Measurements from ENCODE around the gene FAH. TPM values are rescaled to one million over a fixed set of nuclear protein-coding genes. Genes with fewer than 3 reads are reported as not detected.
A peak's percentile ranks its signal among the peaks of the same experiment; 100 is the strongest.

The FAH gene
- total and polyA plus RNA-seq, 2 donors (not counting 1 experiment from before 2014, with no cell fraction given): 1.1 to 5.1 TPM

GRCh38 chr15:80153900-80154299, 1.1 kb downstream of the FAH start:
- CTCF ChIA-PET: interaction anchor here (1.0 kb wide), 1 partner anchor 95 kb away, joined by 3 read pairs; the partner anchor contains the start of gene ZFAND6
- Mint-ChIP-seq H3K27ac (no peak overlapping the region), H3K4me1 (peaks cover 25% of the 10 kb centered on the region), H3K27me3 (no peaks in the 10 kb centered on the region), H3K4me3 (peak overlapping the region; percentile 94), H3K9me3 (ENCODE audit: insufficient read depth) (no peaks in the 10 kb centered on the region)
- H3K9ac ChIP-seq (ENCODE audit: low read length): no peak overlapping the region
- no peak for DNase-seq
- peak overlapping the region; percentile 71 for H2AFZ ChIP-seq (ENCODE audit: insufficient read depth, low read depth, low read length, poor library complexity, severe bottlenecking)
- TF ChIP-seq EZH2 (IDR thresholded peaks at IDR 0.05; ENCODE audit: borderline replicate concordance, insufficient read depth, low read depth, low read length, poor library complexity, severe bottlenecking) (no peak), CTCF (IDR thresholded peaks at IDR 0.05) (no peak)
- no peaks in the 10 kb centered on the region for H3K9me3 ChIP-seq (ENCODE audit: control extremely low read depth in 1 of 3, control insufficient read depth in 2 of 3, insufficient read depth in 1 of 3, low read length in 2 of 3)
- H3K36me3 ChIP-seq (replicated peaks in 1 of 2; ENCODE audit: control extremely low read depth in 1 of 2, control insufficient read depth in 1 of 2, extremely low read depth in 1 of 2, insufficient read depth in 2 of 2, low read length in 1 of 2): no peaks in the 10 kb centered on the region
- H3K27me3 ChIP-seq (replicated peaks in 1 of 4; ENCODE audit: control extremely low read depth in 1 of 4, control insufficient read depth in 3 of 4, insufficient read depth in 4 of 4, low read length in 3 of 4): no peaks in the 10 kb centered on the region
- peaks cover 12 to 16% of the 10 kb centered on the region in 2 donors for H3K4me1 ChIP-seq (ENCODE audit: control insufficient read depth in 2 of 2, insufficient read depth in 2 of 2, low read length in 2 of 2)
- POLR2A ChIA-PET: interaction anchor here (2.0 kb wide), 1 partner anchor 94 kb away, joined by 10 read pairs; the partner anchor contains the start of gene ZFAND6
- H3K4me2 ChIP-seq (replicated peaks; ENCODE audit: low read depth, low read length, poor library complexity, severe bottlenecking): peak overlapping the region; percentile 91
- WGBS (ENCODE audit: insufficient coverage): 38% methylated on average over 1 of the region's 4 CpGs
- H3K27ac ChIP-seq (ENCODE audit: low read length in 2 of 2): no peak overlapping the region
- no peak overlapping the region for H3K4me3 ChIP-seq (ENCODE audit: control extremely low read depth in 1 of 5, extremely low read depth in 1 of 5, insufficient read depth in 1 of 5, low read depth in 2 of 5, low read length in 4 of 5)
- H3K79me2 ChIP-seq (ENCODE audit: control insufficient read depth, insufficient read depth, low read length): no peaks in the 10 kb centered on the region
- ATAC-seq (ENCODE audit: low read depth): no peak
- intact Hi-C loops (cut with micrococcal nuclease): loop anchor here (1.0 to 5.0 kb wide), 4 partner anchors 137 to 843 kb away; partner anchors contain the start of gene TMED3
- no peaks in the 10 kb centered on the region for H4K20me1 ChIP-seq (ENCODE audit: control insufficient read depth, insufficient read depth, low read length, poor library complexity, severe bottlenecking)

- Mint-ChIP-seq H3K27me3 (no peaks in the 10 kb centered on the region), H3K4me1 (peaks cover 27% of the 10 kb centered on the region), H3K27ac (no peak overlapping the region), H3K4me3 (peak overlapping the region; percentile 21), H3K9me3 (ENCODE audit: insufficient read depth) (no peaks in the 10 kb centered on the region)
- no peaks in the 10 kb centered on the region for H3K27me3 ChIP-seq (replicated peaks in 1 of 4; ENCODE audit: control extremely low read depth in 1 of 4, control insufficient read depth in 3 of 4, insufficient read depth in 4 of 4, low read length in 3 of 4)
- 94% methylated on average over 3 of the region's 6 CpGs for WGBS (ENCODE audit: insufficient coverage)
- no peaks in the 10 kb centered on the region for H3K9me3 ChIP-seq (ENCODE audit: control extremely low read depth in 1 of 3, control insufficient read depth in 2 of 3, insufficient read depth in 1 of 3, low read length in 2 of 3)
- no peak overlapping the region for H3K4me2 ChIP-seq (replicated peaks; ENCODE audit: low read depth, low read length, poor library complexity, severe bottlenecking)
- H3K79me2 ChIP-seq (ENCODE audit: control insufficient read depth, insufficient read depth, low read length): no peaks in the 10 kb centered on the region
- H4K20me1 ChIP-seq (ENCODE audit: control insufficient read depth, insufficient read depth, low read length, poor library complexity, severe bottlenecking): no peaks in the 10 kb centered on the region
- CTCF ChIA-PET: no interaction called here
- H2AFZ ChIP-seq (ENCODE audit: insufficient read depth, low read depth, low read length, poor library complexity, severe bottlenecking): no peak overlapping the region
- POLR2A ChIA-PET: interaction anchor here (0.6 kb wide), 1 partner anchor 94 kb away, joined by 4 read pairs; no protein-coding TSS in a partner anchor
- ATAC-seq (ENCODE audit: low read depth): no peak
- no peak overlapping the region for H3K27ac ChIP-seq (ENCODE audit: low read length in 2 of 2)
- no peaks in the 10 kb centered on the region for H3K36me3 ChIP-seq (replicated peaks in 1 of 2; ENCODE audit: control extremely low read depth in 1 of 2, control insufficient read depth in 1 of 2, extremely low read depth in 1 of 2, insufficient read depth in 2 of 2, low read length in 1 of 2)
- TF ChIP-seq CTCF (IDR thresholded peaks at IDR 0.05) (no peak), EZH2 (IDR thresholded peaks at IDR 0.05; ENCODE audit: borderline replicate concordance, insufficient read depth, low read depth, low read length, poor library complexity, severe bottlenecking) (no peak)
- peaks cover 12 to 16% of the 10 kb centered on the region in 2 donors for H3K4me1 ChIP-seq (ENCODE audit: control insufficient read depth in 2 of 2, insufficient read depth in 2 of 2, low read length in 2 of 2)
- H3K9ac ChIP-seq (ENCODE audit: low read length): no peak overlapping the region
- no peak overlapping the region for H3K4me3 ChIP-seq (ENCODE audit: control extremely low read depth in 1 of 5, extremely low read depth in 1 of 5, insufficient read depth in 1 of 5, low read depth in 2 of 5, low read length in 4 of 5)
- no peak for DNase-seq
- intact Hi-C loops (cut with micrococcal nuclease): loop anchor here (5.0 kb wide), 1 partner anchor 177 kb away; no protein-coding TSS in a partner anchor
These were observed 1.5 kb downstream of the FAH start for GRCh38 chr15:80154336-80154735.
